ENCODE results near the gene PPP1R10.

DNA sequence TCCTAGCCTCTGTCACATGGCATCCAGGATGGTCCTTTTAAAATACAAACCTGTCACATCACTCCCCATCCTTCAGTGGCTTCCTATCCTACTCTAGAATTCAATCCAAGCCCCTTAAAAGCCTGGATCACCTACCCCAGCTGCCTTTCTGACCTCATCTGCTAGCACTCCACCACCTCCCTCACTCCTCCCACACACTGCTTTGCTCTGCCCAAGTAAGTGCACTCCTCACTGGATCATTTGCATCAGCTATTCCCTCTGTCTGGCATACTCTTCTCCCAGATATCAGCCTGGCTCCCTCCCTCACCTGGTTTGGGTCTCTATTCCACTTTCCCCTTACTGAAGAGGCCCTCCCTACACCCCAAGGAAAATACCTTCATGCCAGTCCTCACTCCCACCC, 40.4 kb upstream of the PPP1R10 start:
- TF ChIP-seq CTCF (conservative IDR thresholded peaks at IDR 0.05; ENCODE audit: low read depth, low read length) (no peak), EZH2phosphoT487 (IDR thresholded peaks at IDR 0.05; ENCODE audit: borderline replicate concordance, low read length) (no peak), EZH2 (IDR thresholded peaks at IDR 0.05; ENCODE audit: low read length, unreplicated experiment) (no peak)
